D721Med (cell line): Measurements from ENCODE around the gene GPC6.

Experiments
- DNase-seq: peaks from one replicate; pipeline ENCODE4 v3.0.0; 2011; ENCODE audit warnings: low spot score; ENCODE audit not compliant: insufficient read length
- FAIRE-seq: peaks from 2 replicates; lab custom pipeline; 2011; peaks lifted over from hg19 to GRCh38; lab: Jason Lieb, UNC
- CTCF ChIP-seq: IDR thresholded peaks from 2 replicates; pipeline ENCODE4 v1.5.1; 2012; ENCODE audit warnings: mild to moderate bottlenecking, control low read depth; ENCODE audit not compliant: insufficient read depth; ENCODE audit errors: missing control alignments

The GPC6 gene

GRCh38 chr13:94233837-94234236 lies 1007.2 kb downstream of the GPC6 start:
- no peak for FAIRE-seq
- no peak for TF ChIP-seq CTCF
- no peak for DNase-seq

- DNase-seq = no peak
- no peak for TF ChIP-seq CTCF
- no peak for FAIRE-seq
Observed at GRCh38 chr13:94234738-94235137, 1008.1 kb downstream of the GPC6 start.

DNA sequence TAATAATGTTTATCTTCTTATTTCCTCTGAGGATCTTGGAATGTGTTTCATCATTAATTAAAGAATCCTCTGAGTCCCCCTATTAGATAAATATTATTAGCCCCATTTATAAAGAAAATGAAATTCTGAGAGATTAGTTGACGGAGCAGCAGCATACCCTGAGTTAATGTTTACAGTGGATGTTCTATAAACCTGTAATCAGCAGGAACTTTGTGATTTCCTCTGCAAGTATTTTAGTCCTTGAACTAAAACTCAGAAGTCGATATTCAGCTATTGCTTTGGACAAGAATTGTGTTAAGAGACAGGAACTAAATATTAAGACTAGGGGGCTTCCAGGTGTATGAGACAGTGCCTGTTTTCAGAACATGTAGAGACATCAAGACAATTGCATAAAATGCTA lies 1009.5 kb downstream of the GPC6 start:
- DNase-seq (no peak), FAIRE-seq (no peak)
- no peak for TF ChIP-seq CTCF

GRCh38 chr13:94236872-94237271 lies 1010.3 kb downstream of the GPC6 start:
- no peak for FAIRE-seq
- no peak for TF ChIP-seq CTCF
- no peak for DNase-seq

GRCh38 chr13:94239135-94239534 lies 1012.5 kb downstream of the GPC6 start:
- TF ChIP-seq CTCF = no peak
- DNase-seq (no peak), FAIRE-seq (no peak)

DNA sequence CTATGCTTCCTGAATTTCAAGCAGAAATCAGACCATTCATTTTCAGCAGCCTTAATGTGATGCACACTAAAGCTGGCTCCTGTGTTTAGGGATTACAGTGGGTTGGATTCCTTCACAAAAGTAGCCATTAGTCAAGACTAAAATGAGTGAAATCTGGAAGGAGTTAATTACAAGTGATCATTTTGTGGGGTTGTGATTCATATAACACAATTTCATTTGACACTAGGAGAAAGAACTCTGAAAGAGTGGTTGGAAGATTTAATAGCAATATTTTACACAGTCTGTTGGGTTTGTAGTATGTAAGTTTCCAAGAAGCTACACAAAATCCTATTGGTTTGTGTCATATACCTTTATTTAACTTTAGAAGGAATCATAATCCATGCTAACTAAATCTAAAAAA lies 1015.9 kb downstream of the GPC6 start:
- FAIRE-seq (no peak), DNase-seq (no peak)
- TF ChIP-seq CTCF = no peak

GRCh38 chr13:94243551-94243950 lies 1016.9 kb downstream of the GPC6 start:
- TF ChIP-seq CTCF = no peak
- FAIRE-seq (no peak), DNase-seq (no peak)
